ENCODE measurements around the gene RIN1. TPM values are rescaled to one million over a fixed set of nuclear protein-coding genes. Genes with fewer than 3 reads are reported as not detected.
A peak's percentile ranks its signal among the peaks of the same experiment; 100 is the strongest.

RIN1 gene
- total and polyA plus RNA-seq, 2 of the 13 experiments (the other 11 are each of a cell fraction or from before 2014, with no cell fraction given): 2.4 to 4.1 TPM

- TF ChIP-seq ZNF280D (CRISPR knock-in tag; IDR thresholded peaks at IDR 0.05): peak; percentile 71; the same call in 1 of the 2 replicates
- TF ChIP-seq ZNF296 (CRISPR knock-in tag; conservative IDR thresholded peaks at IDR 0.05): peak; percentile 96
- no peak; the same call in 1 of the 2 replicates for TF ChIP-seq JUNB (CRISPR knock-in tag; IDR thresholded peaks at IDR 0.05; ENCODE audit: borderline replicate concordance)
- peak; percentile 90 for TF ChIP-seq MEF2D (CRISPR knock-in tag; IDR thresholded peaks at IDR 0.05)
- TF ChIP-seq TRIM22 (IDR thresholded peaks at IDR 0.05): no peak
- peak; percentile 69; the same call in 1 of the 2 replicates for TF ChIP-seq HOXA5 (CRISPR knock-in tag; IDR thresholded peaks at IDR 0.05)
- TF ChIP-seq ZNF143 (CRISPR knock-in tag; IDR thresholded peaks at IDR 0.05): peak; percentile 59; the same call in 1 of the 2 replicates
- TF ChIP-seq HNRNPL (IDR thresholded peaks at IDR 0.05; ENCODE audit: low read depth, low read length): peak; percentile 79
- TF ChIP-seq HDAC1 (CRISPR knock-in tag; IDR thresholded peaks at IDR 0.05): peak; percentile 98
- TF ChIP-seq LCORL (IDR thresholded peaks at IDR 0.05): peak; percentile 91
- peak; percentile 66; the same call in 1 of the 2 replicates for TF ChIP-seq LCORL (CRISPR knock-in tag; IDR thresholded peaks at IDR 0.05)
- peak; percentile 93 for TF ChIP-seq MAX (IDR thresholded peaks at IDR 0.05)
- 0 out of 4 replicates have a peak, but pooled peaks of 1 of the 2 experiments have one; percentile 29 for TF ChIP-seq POLR2A (IDR thresholded peaks at IDR 0.05; ENCODE audit: insufficient read depth in 1 of 2, low read depth in 2 of 2, low read length in 2 of 2)
- peak; percentile 100 for TF ChIP-seq ZNF652 (CRISPR knock-in tag; IDR thresholded peaks at IDR 0.05; ENCODE audit: borderline replicate concordance, low read depth)
- TF ChIP-seq PAWR (CRISPR knock-in tag; IDR thresholded peaks at IDR 0.05; ENCODE audit: borderline replicate concordance): no peak
- peak; percentile 87 for TF ChIP-seq YEATS2 (CRISPR knock-in tag; IDR thresholded peaks at IDR 0.05; ENCODE audit: borderline replicate concordance)
- TF ChIP-seq PHF21A (CRISPR knock-in tag; IDR thresholded peaks at IDR 0.05): peak; percentile 89
- peak; percentile 64; the same call in 1 of the 2 replicates for TF ChIP-seq ZNF563 (CRISPR knock-in tag; IDR thresholded peaks at IDR 0.05)
- 0 out of 2 replicates have a peak, but pooled peaks have one; percentile 63 for TF ChIP-seq ZBTB39 (CRISPR knock-in tag; IDR thresholded peaks at IDR 0.05)
- TF ChIP-seq SP4 (CRISPR knock-in tag; IDR thresholded peaks at IDR 0.05): peak; percentile 80
- 0 out of 2 replicates have a peak, but pooled peaks have one; percentile 61 for TF ChIP-seq SALL2 (CRISPR knock-in tag; IDR thresholded peaks at IDR 0.05)
Measured at GRCh38 chr11:66336234-66337102, at the start of gene RIN1 (continued).

Measured in HepG2 (cell line).